ENCODE data around the gene C1QA.

GRCh38 chr1:22607154-22607553 lies 29.3 kb upstream of the C1QA start:
- TF ChIP-seq CTCF (IDR thresholded peaks at IDR 0.05; ENCODE audit: low read length), result no peak
- no peak for TF ChIP-seq EZH2 (IDR thresholded peaks at IDR 0.05; ENCODE audit: borderline replicate concordance, low read length)
